ENCODE data around the gene PARP11.

Gene PARP11

GRCh38 chr12:3912863-3913262 lies 39.7 kb upstream of the PARP11 start:
- no peak for DNase-seq (ENCODE audit: low spot score)
- in situ Hi-C loops (cut with MboI; ENCODE audit: low sequenced_read_pairs, unreplicated experiment) = no loop called here
- no peak for TF ChIP-seq CTCF (IDR thresholded peaks at IDR 0.05; ENCODE audit: borderline replicate concordance, control extremely low read depth, extremely low read depth, insufficient read depth, missing control alignments)

GRCh38 chr12:3911409-3911808 lies 38.2 kb upstream of the PARP11 start:
- no peak for DNase-seq (ENCODE audit: low spot score)

GRCh38 chr12:3905664-3906063 lies 32.5 kb upstream of the PARP11 start:
- in situ Hi-C loops (cut with MboI; ENCODE audit: low sequenced_read_pairs, unreplicated experiment) = no loop called here
- no peak for TF ChIP-seq CTCF (IDR thresholded peaks at IDR 0.05; ENCODE audit: borderline replicate concordance, control extremely low read depth, extremely low read depth, insufficient read depth, missing control alignments)
- DNase-seq (ENCODE audit: low spot score) = no peak

More at GRCh38 chr12:3911409-3911808, 38.2 kb upstream of the PARP11 start:
- no peak for TF ChIP-seq CTCF (IDR thresholded peaks at IDR 0.05; ENCODE audit: borderline replicate concordance, control extremely low read depth, extremely low read depth, insufficient read depth, missing control alignments)
- in situ Hi-C loops (cut with MboI; ENCODE audit: low sequenced_read_pairs, unreplicated experiment) = no loop called here

GRCh38 chr12:3904999-3905398 lies 31.8 kb upstream of the PARP11 start:
- in situ Hi-C loops (cut with MboI; ENCODE audit: low sequenced_read_pairs, unreplicated experiment) = no loop called here
- no peak for DNase-seq (ENCODE audit: low spot score)
- no peak for TF ChIP-seq CTCF (IDR thresholded peaks at IDR 0.05; ENCODE audit: borderline replicate concordance, control extremely low read depth, extremely low read depth, insufficient read depth, missing control alignments)

- DNase-seq (ENCODE audit: low spot score) = no peak
- in situ Hi-C loops (cut with MboI; ENCODE audit: low sequenced_read_pairs, unreplicated experiment) = no loop called here
- no peak for TF ChIP-seq CTCF (IDR thresholded peaks at IDR 0.05; ENCODE audit: borderline replicate concordance, control extremely low read depth, extremely low read depth, insufficient read depth, missing control alignments)
Observed at GRCh38 chr12:3902921-3903320, 29.7 kb upstream of the PARP11 start.

GRCh38 chr12:3901116-3901515 lies 27.9 kb upstream of the PARP11 start:
- no peak for TF ChIP-seq CTCF (IDR thresholded peaks at IDR 0.05; ENCODE audit: borderline replicate concordance, control extremely low read depth, extremely low read depth, insufficient read depth, missing control alignments)
- DNase-seq (ENCODE audit: low spot score) = no peak
- in situ Hi-C loops (cut with MboI; ENCODE audit: low sequenced_read_pairs, unreplicated experiment) = no loop called here

GRCh38 chr12:3898756-3899155 lies 25.6 kb upstream of the PARP11 start:
- TF ChIP-seq CTCF (IDR thresholded peaks at IDR 0.05; ENCODE audit: borderline replicate concordance, control extremely low read depth, extremely low read depth, insufficient read depth, missing control alignments) = no peak
- in situ Hi-C loops (cut with MboI; ENCODE audit: low sequenced_read_pairs, unreplicated experiment) = loop anchor here (10.0 to 25.0 kb wide), 2 partner anchors 406 to 864 kb away; no protein-coding TSS in a partner anchor
- DNase-seq (ENCODE audit: low spot score) = no peak
